ENCODE data around the gene MAP1A. TPM values are rescaled to one million over a fixed set of nuclear protein-coding genes. Genes with fewer than 3 reads are reported as not detected.

The MAP1A gene
- polyA plus RNA-seq, 2 of the 4 experiments (the other 2 are of a cell fraction) = 0.43 to 0.54 TPM

GRCh38 chr15:43529141-43529540 is 11.7 kb downstream of the MAP1A start:
- CTCF ChIA-PET = interaction anchor here (2.8 kb wide), 1 partner anchor 18 kb away, joined by 7 read pairs; no protein-coding TSS in a partner anchor
- FAIRE-seq = no peak
- no peak for TF ChIP-seq FOSB (CRISPR knock-in tag; IDR thresholded peaks at IDR 0.05)
- no peak for TF ChIP-seq SREBF2 (IDR thresholded peaks at IDR 0.05)
- TF ChIP-seq CBX8 (IDR thresholded peaks at IDR 0.05) = no peak
- TF ChIP-seq PHF8 (IDR thresholded peaks at IDR 0.05; ENCODE audit: borderline replicate concordance, low read depth) = no peak
- TF ChIP-seq, protein P1, sequence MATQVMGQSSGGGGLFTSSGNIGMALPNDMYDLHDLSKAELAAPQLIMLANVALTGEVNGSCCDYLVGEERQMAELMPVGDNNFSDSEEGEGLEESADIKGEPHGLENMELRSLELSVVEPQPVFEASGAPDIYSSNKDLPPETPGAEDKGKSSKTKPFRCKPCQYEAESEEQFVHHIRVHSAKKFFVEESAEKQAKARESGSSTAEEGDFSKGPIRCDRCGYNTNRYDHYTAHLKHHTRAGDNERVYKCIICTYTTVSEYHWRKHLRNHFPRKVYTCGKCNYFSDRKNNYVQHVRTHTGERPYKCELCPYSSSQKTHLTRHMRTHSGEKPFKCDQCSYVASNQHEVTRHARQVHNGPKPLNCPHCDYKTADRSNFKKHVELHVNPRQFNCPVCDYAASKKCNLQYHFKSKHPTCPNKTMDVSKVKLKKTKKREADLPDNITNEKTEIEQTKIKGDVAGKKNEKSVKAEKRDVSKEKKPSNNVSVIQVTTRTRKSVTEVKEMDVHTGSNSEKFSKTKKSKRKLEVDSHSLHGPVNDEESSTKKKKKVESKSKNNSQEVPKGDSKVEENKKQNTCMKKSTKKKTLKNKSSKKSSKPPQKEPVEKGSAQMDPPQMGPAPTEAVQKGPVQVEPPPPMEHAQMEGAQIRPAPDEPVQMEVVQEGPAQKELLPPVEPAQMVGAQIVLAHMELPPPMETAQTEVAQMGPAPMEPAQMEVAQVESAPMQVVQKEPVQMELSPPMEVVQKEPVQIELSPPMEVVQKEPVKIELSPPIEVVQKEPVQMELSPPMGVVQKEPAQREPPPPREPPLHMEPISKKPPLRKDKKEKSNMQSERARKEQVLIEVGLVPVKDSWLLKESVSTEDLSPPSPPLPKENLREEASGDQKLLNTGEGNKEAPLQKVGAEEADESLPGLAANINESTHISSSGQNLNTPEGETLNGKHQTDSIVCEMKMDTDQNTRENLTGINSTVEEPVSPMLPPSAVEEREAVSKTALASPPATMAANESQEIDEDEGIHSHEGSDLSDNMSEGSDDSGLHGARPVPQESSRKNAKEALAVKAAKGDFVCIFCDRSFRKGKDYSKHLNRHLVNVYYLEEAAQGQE (IDR thresholded peaks at IDR 0.05) = no peak
- TF ChIP-seq MYC (IDR thresholded peaks at IDR 0.05; ENCODE audit: borderline replicate concordance, low read length) = no peak
- TF ChIP-seq KDM5A (IDR thresholded peaks at IDR 0.05) = no peak
- no peak for TF ChIP-seq RARB (CRISPR knock-in tag; IDR thresholded peaks at IDR 0.05)
- TF ChIP-seq TFCP2L1 (CRISPR knock-in tag; IDR thresholded peaks at IDR 0.05) = no peak
- TF ChIP-seq RCOR1 (IDR thresholded peaks at IDR 0.05; ENCODE audit: low read depth, low read length) = no peak
- TF ChIP-seq CHD4 (IDR thresholded peaks at IDR 0.05; ENCODE audit: borderline replicate concordance) = no peak
- no peak for TF ChIP-seq HES2 (IDR thresholded peaks at IDR 0.05)
- TF ChIP-seq CTCF (IDR thresholded peaks at IDR 0.05) = no peak
- TF ChIP-seq ESRRA (IDR thresholded peaks at IDR 0.05; ENCODE audit: borderline replicate concordance, low read length) = no peak
- TF ChIP-seq SMC3 (IDR thresholded peaks at IDR 0.05) = no peak
- no peak overlapping the region for H3K4me3 ChIP-seq
- H3K4me2 ChIP-seq = no peak overlapping the region
- ATAC-seq = no peak
- WGBS (ENCODE audit: missing lambda C conversion rate) = 72% methylated on average over 15 of the region's 15 CpGs
- no peak overlapping the region for H3K27ac ChIP-seq
- H3K4me1 ChIP-seq = no peaks in the 10 kb centered on the region
- POLR2A ChIA-PET = no interaction called here
- no peaks in the 10 kb centered on the region for H3K9me3 ChIP-seq
- no peak for DNase-seq (ENCODE audit: low read depth in 1 of 2, low spot score in 1 of 2)

DNA sequence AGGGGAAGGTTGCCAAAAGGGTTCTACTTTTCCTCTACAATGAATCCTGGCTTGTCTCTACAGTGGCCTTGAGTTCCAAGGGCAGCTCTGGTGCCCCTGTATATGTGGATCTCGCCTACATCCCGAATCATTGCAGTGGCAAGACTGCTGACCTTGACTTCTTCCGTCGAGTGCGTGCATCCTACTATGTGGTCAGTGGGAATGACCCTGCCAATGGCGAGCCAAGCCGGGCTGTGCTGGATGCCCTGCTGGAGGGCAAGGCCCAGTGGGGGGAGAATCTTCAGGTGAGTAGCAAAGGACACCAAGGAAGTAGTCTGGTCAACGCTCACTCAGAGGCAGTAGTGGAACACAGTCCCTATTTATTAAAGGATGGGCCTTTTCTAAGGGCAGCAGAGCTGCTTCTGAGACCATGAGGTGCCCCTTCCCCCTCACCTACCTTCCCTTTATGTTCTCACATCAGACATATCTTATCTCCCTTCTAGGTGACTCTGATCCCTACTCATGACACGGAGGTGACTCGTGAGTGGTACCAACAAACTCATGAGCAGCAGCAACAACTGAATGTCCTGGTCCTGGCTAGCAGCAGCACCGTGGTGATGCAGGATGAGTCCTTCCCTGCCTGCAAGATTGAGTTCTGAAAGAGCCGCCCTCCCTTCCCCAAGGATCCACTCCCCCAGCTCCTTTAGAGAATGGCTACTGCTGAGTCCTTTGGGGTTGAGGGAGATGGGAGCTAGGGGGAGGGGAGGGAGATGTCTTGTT is 12.4 kb downstream of the MAP1A start:
- Histone ChIP-seq H3K27ac (no peak overlapping the region), H3K4me3 (no peak overlapping the region), H3K4me2 (no peak overlapping the region), H3K9me3 (no peaks in the 10 kb centered on the region), H3K4me1 (no peaks in the 10 kb centered on the region)
- CTCF ChIA-PET = interaction anchor here (2.8 kb wide), 1 partner anchor 18 kb away, joined by 7 read pairs; no protein-coding TSS in a partner anchor
- ATAC-seq (no peak), DNase-seq (ENCODE audit: low read depth in 1 of 2, low spot score in 1 of 2) (no peak), FAIRE-seq (no peak)
- WGBS (ENCODE audit: missing lambda C conversion rate) = 73% methylated on average over 6 of the region's 12 CpGs
- POLR2A ChIA-PET = no interaction called here
- TF ChIP-seq EHF (CRISPR knock-in tag; IDR thresholded peaks at IDR 0.05) (no peak), CHD4 (IDR thresholded peaks at IDR 0.05; ENCODE audit: borderline replicate concordance) (no peak), RFX5 (IDR thresholded peaks at IDR 0.05) (no peak), CEBPB (IDR thresholded peaks at IDR 0.05) (no peak), BHLHE40 (IDR thresholded peaks at IDR 0.05; ENCODE audit: low read depth, low read length) (no peak), HES2 (IDR thresholded peaks at IDR 0.05) (no peak), PBX3 (IDR thresholded peaks at IDR 0.05) (no peak), HOXB13 (CRISPR knock-in tag; IDR thresholded peaks at IDR 0.05; ENCODE audit: low read depth) (no peak), TP53 (CRISPR knock-in tag; IDR thresholded peaks at IDR 0.05) (no peak), HMGXB4 (CRISPR knock-in tag; IDR thresholded peaks at IDR 0.05; ENCODE audit: borderline replicate concordance) (no peak), SMC3 (IDR thresholded peaks at IDR 0.05) (no peak), E2F6 (IDR thresholded peaks at IDR 0.05; ENCODE audit: borderline replicate concordance, low read depth) (no peak), GATA3 (IDR thresholded peaks at IDR 0.05; ENCODE audit: borderline replicate concordance) (no peak), ELK1 (IDR thresholded peaks at IDR 0.05; ENCODE audit: low read depth, low read length) (no peak)
